Smooth muscle cell (in vitro differentiated cells): ENCODE results near the gene TXNDC15. TPM values are rescaled to one million over a fixed set of nuclear protein-coding genes. Genes with fewer than 3 reads are reported as not detected.
"Not testable (repeated sequence)": the region's sequence is repeated elsewhere in the genome, so short reads cannot be mapped to it uniquely, and the experiment has no call there.

Experiments
- DNase-seq: peaks from one replicate; lab custom pipeline; 2025; ENCODE audit not compliant: unreplicated experiment; lab: John Stamatoyannopoulos, UW
- H2AFZ ChIP-seq: fragments of 200-600 bp; sonication (generic); 2 replicates; pipeline ENCODE4 v1.6.0; 2016; ENCODE audit warnings: antibody characterized with exemption, low read depth, mild to moderate bottlenecking
- H3F3A ChIP-seq: fragments of 200-600 bp; sonication (generic); 2 replicates; pipeline ENCODE4 v1.6.0; 2017; ENCODE audit warnings: antibody characterized with exemption, low read depth
- H3K27ac ChIP-seq: fragments of 200-600 bp; sonication (generic); 2 replicates; pipeline ENCODE4 v1.5.1; 2016; ENCODE audit warnings: low read depth, mild to moderate bottlenecking
- H3K27me3 ChIP-seq: fragments of 200-600 bp; sonication (generic); 2 replicates; pipeline ENCODE4 v1.6.1; 2016; ENCODE audit warnings: low read depth, mild to moderate bottlenecking
- H3K36me3 ChIP-seq: fragments of 200-600 bp; sonication (generic); 2 replicates; pipeline ENCODE4 v1.5.1; 2016; ENCODE audit warnings: low read depth
- H3K4me1 ChIP-seq: fragments of 200-600 bp; sonication (generic); 2 replicates; pipeline ENCODE4 v1.5.1; 2016; ENCODE audit warnings: low read depth
- H3K4me2 ChIP-seq: fragments of 200-600 bp; sonication (generic); 2 replicates; pipeline ENCODE4 v1.6.0; 2016; ENCODE audit warnings: mild to moderate bottlenecking
- H3K4me3 ChIP-seq: fragments of 200-600 bp; sonication (generic); 2 replicates; pipeline ENCODE4 v1.5.1; 2016; ENCODE audit warnings: mild to moderate bottlenecking
- H3K79me2 ChIP-seq: fragments of 200-600 bp; sonication (generic); 2 replicates; pipeline ENCODE4 v1.6.0; 2016; ENCODE audit warnings: low read depth, mild to moderate bottlenecking
- H3K9ac ChIP-seq: fragments of 200-600 bp; sonication (generic); 2 replicates; pipeline ENCODE4 v1.6.0; 2016; ENCODE audit warnings: low read depth
- H3K9me3 ChIP-seq: fragments of 200-600 bp; sonication (generic); replicated peaks from 2 replicates; pipeline ENCODE4 v1.5.1; 2016; ENCODE audit warnings: low read depth
- H4K20me1 ChIP-seq: fragments of 200-600 bp; sonication (generic); 2 replicates; pipeline ENCODE4 v1.6.0; 2016; ENCODE audit warnings: low read depth
- CTCF ChIP-seq: fragments of 200-600 bp; sonication (generic); IDR thresholded peaks from 2 replicates; pipeline ENCODE4 v1.5.1; 2017; ENCODE audit warnings: borderline replicate concordance, mild to moderate bottlenecking, antibody characterized with exemption; ENCODE audit not compliant: insufficient read depth, poor library complexity, severe bottlenecking
- WGBS: methylation state at CpG from one replicate; pipeline ENCODE4 v1.1.7; 2016; ENCODE audit warnings: low lambda C conversion rate; 5-methylcytosine and 5-hydroxymethylcytosine counted together
- polyA plus RNA-seq: library from polyadenylated mRNA; unstranded; fragments of >200 nt; fragmentation: Nextera tagmentation; extraction: Ambion mirVana; gene quantifications from 2 replicates; pipeline ENCODE4 v1.2.1, GENCODE V29; 2016
- total RNA-seq: library from RNA; depleted of rRNA; stranded (reverse); fragments of >200 nt; gene quantifications from 2 replicates; pipeline ENCODE4 v1.2.3, GENCODE V29; 2014

TXNDC15 gene
- total and polyA plus RNA-seq, 2 experiments from 2014 or later, result 70.8 to 118 TPM

- DNase-seq, result peak; percentile 79
- Histone ChIP-seq H3F3A (peaks cover 18% of the 10 kb centered on the region), H3K4me3 (peak within 1 kb of the TSS; percentile 68), H2AFZ (peak within 1 kb of the TSS; percentile 6), H4K20me1 (peaks cover 24% of the 10 kb centered on the region), H3K9me3 (no peaks in the 10 kb centered on the region), H3K4me1 (peaks cover 8% of the 10 kb centered on the region), H3K4me2 (peak within 1 kb of the TSS; percentile 93), H3K27me3 (no peaks in the 10 kb centered on the region), H3K9ac (peak within 1 kb of the TSS; percentile 94), H3K79me2 (peaks cover 47% of the 10 kb centered on the region), H3K27ac (peak within 1 kb of the TSS; percentile 94), H3K36me3 (no peaks in the 10 kb centered on the region)
- no peak for TF ChIP-seq CTCF
- under 1% methylated on average over 62 of the region's 84 CpGs for WGBS
Observed at GRCh38 chr5:134845852-134846640, 28.1 kb upstream of the TXNDC15 start, which contains the start of gene C5orf24. C5orf24 (plus strand) TSS chr5:134845968; CDS start chr5:134854901, 8,933 bp downstream.

GRCh38 chr5:134846641-134846960 is 27.6 kb upstream of the TXNDC15 start:
- Histone ChIP-seq H3K27ac (peak overlapping the region; percentile 94), H3K4me2 (peak overlapping the region; percentile 93), H2AFZ (peak overlapping the region; percentile 6), H3K4me3 (peak overlapping the region; percentile 68), H3K36me3 (no peaks in the 10 kb centered on the region), H3K79me2 (peaks cover 52% of the 10 kb centered on the region), H3K9me3 (no peaks in the 10 kb centered on the region), H3K27me3 (no peaks in the 10 kb centered on the region), H3F3A (peaks cover 19% of the 10 kb centered on the region), H4K20me1 (peaks cover 30% of the 10 kb centered on the region), H3K9ac (peak overlapping the region; percentile 94), H3K4me1 (peaks cover 8% of the 10 kb centered on the region)
- WGBS, result 5% methylated on average over 11 of the region's 11 CpGs
- TF ChIP-seq CTCF, result no peak
- DNase-seq, result no peak

GRCh38 chr5:134849434-134849933 is 24.7 kb upstream of the TXNDC15 start:
- not testable (repeated sequence) for H3K4me3 ChIP-seq, H3K9me3 ChIP-seq, H3K36me3 ChIP-seq, H3K9ac ChIP-seq, H3K27me3 ChIP-seq, H3K4me1 ChIP-seq, H3K27ac ChIP-seq, H2AFZ ChIP-seq, H3K4me2 ChIP-seq, DNase-seq
- Histone ChIP-seq H4K20me1 (peaks cover 57% of the 10 kb centered on the region), H3F3A (peaks cover 14% of the 10 kb centered on the region), H3K79me2 (peaks cover 81% of the 10 kb centered on the region)
- 94% methylated on average over 7 of the region's 7 CpGs for whole genome bisulfite sequencing

GRCh38 chr5:134851307-134851923 is 22.8 kb upstream of the TXNDC15 start:
- Histone ChIP-seq H3K79me2 (peaks cover 90% of the 10 kb centered on the region), H3K9me3 (no peaks in the 10 kb centered on the region), H3K4me2 (peak overlapping the region; percentile 28), H3K4me1 (peaks cover 8% of the 10 kb centered on the region), H3K9ac (no peak overlapping the region), H4K20me1 (peaks cover 74% of the 10 kb centered on the region), H3K4me3 (no peak overlapping the region), H2AFZ (no peak overlapping the region), H3F3A (peaks cover 9% of the 10 kb centered on the region), H3K36me3 (peaks cover 11% of the 10 kb centered on the region), H3K27ac (peak overlapping the region; percentile 42), H3K27me3 (no peaks in the 10 kb centered on the region)
- 100% methylated on average over 1 of the region's 1 CpG for WGBS
- DNase-seq, result no peak
- peak; percentile 26 for TF ChIP-seq CTCF

- not testable (repeated sequence) for H3K9me3 ChIP-seq, H3K4me3 ChIP-seq, H3K27me3 ChIP-seq, H3K4me2 ChIP-seq, H3K9ac ChIP-seq, H2AFZ ChIP-seq, H3K27ac ChIP-seq, H3F3A ChIP-seq, DNase-seq, H3K4me1 ChIP-seq
- peaks cover 36% of the 10 kb centered on the region for H3K36me3 ChIP-seq
- peaks cover 57% of the 10 kb centered on the region for H3K79me2 ChIP-seq
- H4K20me1 ChIP-seq, result peaks cover 73% of the 10 kb centered on the region
- 96% methylated on average over 7 of the region's 7 CpGs for WGBS
Observed at GRCh38 chr5:134856465-134856864, 17.7 kb upstream of the TXNDC15 start.
